LNCAP (cell line): ENCODE results near the gene NUP210.

Source experiments
- CTCF ChIP-seq: fragments of 450-650 bp; IDR thresholded peaks from 2 replicates; pipeline ENCODE4 v1.5.1; 2017; ENCODE audit warnings: mild to moderate bottlenecking

NUP210 gene

GRCh38 chr3:13346481-13347389 lies 73.4 kb downstream of the NUP210 start:
- no peak for TF ChIP-seq CTCF

- TF ChIP-seq CTCF: no peak
These were observed 74.3 kb downstream of the NUP210 start for GRCh38 chr3:13345772-13346171.

- TF ChIP-seq CTCF: no peak
These were observed 74.8 kb downstream of the NUP210 start for GRCh38 chr3:13345284-13345683.

- no peak for TF ChIP-seq CTCF
These were observed 75.5 kb downstream of the NUP210 start for GRCh38 chr3:13344663-13345062.

- no peak for TF ChIP-seq CTCF
These were observed 76.5 kb downstream of the NUP210 start for GRCh38 chr3:13343601-13344000.

GRCh38 chr3:13341229-13341905 lies 78.8 kb downstream of the NUP210 start:
- TF ChIP-seq CTCF: no peak

GRCh38 chr3:13339833-13340232 lies 80.3 kb downstream of the NUP210 start:
- no peak for TF ChIP-seq CTCF
